K562 (cell line): Measurements from ENCODE around the gene MBD6. TPM values are rescaled to one million over a fixed set of nuclear protein-coding genes. Genes with fewer than 3 reads are reported as not detected.

ENCODE experiments used
- E2F3 ChIP-seq: fragments of 250-450 bp; sonication (Bioruptor Pico); IDR thresholded peaks from 2 replicates; pipeline ENCODE4 v1.4.0; 2020; ENCODE audit warnings: mild to moderate bottlenecking
- E2F4 ChIP-seq: sonication (generic); formaldehyde crosslinking; IDR thresholded peaks from 2 replicates; pipeline ENCODE4 v1.8.0; 2022; ENCODE audit warnings: mild to moderate bottlenecking, low read depth, missing genetic modification reagents
- ETV6 ChIP-seq, 3 experiments: fragments of 150-350 bp in 1 of 3; sonication (generic) in 1 of 3; formaldehyde crosslinking in 1 of 3; IDR thresholded peaks; 2 replicates each; pipeline versions ENCODE4 v1.6.1 to v1.8.0; 2014 to 2022; ENCODE audit warnings: borderline replicate concordance in 2 of 3, low read depth in 2 of 3, antibody characterized with exemption in 1 of 3, low read length in 1 of 3, mild to moderate bottlenecking in 1 of 3, missing genetic modification reagents in 1 of 3
- HMBOX1 ChIP-seq: sonication (generic); IDR thresholded peaks from 2 replicates; pipeline ENCODE4 v1.6.1; 2016
- HMG20A ChIP-seq: fragments of 450-650 bp; formaldehyde crosslinking; conservative IDR thresholded peaks from 2 replicates; pipeline ENCODE4 v1.4.0; 2020; ENCODE audit warnings: mild to moderate bottlenecking, mixed read lengths
- NFXL1 ChIP-seq: fragments of 450-650 bp; formaldehyde crosslinking; IDR thresholded peaks from 2 replicates; pipeline ENCODE4 v1.4.0; 2021; ENCODE audit warnings: mild to moderate bottlenecking
- NR2C1 ChIP-seq, 2 experiments: fragments of 450-650 bp; IDR thresholded peaks; 2 replicates each; pipeline ENCODE4 v1.6.1; 2017; ENCODE audit warnings: mild to moderate bottlenecking in 2 of 2, antibody characterized with exemption in 1 of 2, inconsistent platforms in 1 of 2, missing compliant biosample characterization in 1 of 2, missing genetic modification characterization in 1 of 2
- OTX1 ChIP-seq: fragments of 450-650 bp; formaldehyde crosslinking; IDR thresholded peaks from 2 replicates; pipeline ENCODE4 v1.4.0; 2022; ENCODE audit warnings: mild to moderate bottlenecking
- POLR3G ChIP-seq: IDR thresholded peaks from 2 replicates; pipeline ENCODE4 v1.6.1; 2011; ENCODE audit not compliant: insufficient read length, insufficient replicate concordance; ENCODE audit errors: extremely low read depth
- SIN3A ChIP-seq, 2 experiments: fragments of 150-350 bp in 1 of 2; IDR thresholded peaks; 2 replicates each; pipeline ENCODE4 v1.6.1; 2011 to 2016; ENCODE audit warnings: borderline replicate concordance in 2 of 2, low read depth in 2 of 2, low read length in 2 of 2, mild to moderate bottlenecking in 2 of 2, moderate library complexity in 2 of 2; ENCODE audit not compliant: control insufficient read depth in 1 of 2
- ZBTB12 ChIP-seq: fragments of 250-450 bp; sonication (Bioruptor Pico); IDR thresholded peaks from 2 replicates; pipeline ENCODE4 v1.4.0; 2020
- ZKSCAN3 ChIP-seq: fragments of 250-450 bp; sonication (Bioruptor Pico); IDR thresholded peaks from 2 replicates; pipeline ENCODE4 v1.4.0; 2020
- ZNF512 ChIP-seq: IDR thresholded peaks from 2 replicates; pipeline ENCODE4 v1.6.1; 2016; ENCODE audit warnings: missing genetic modification characterization, missing compliant biosample characterization
- ZNF639 ChIP-seq, 2 experiments: fragments of 200-800 bp in 1 of 2; sonication (Bioruptor generic) in 1 of 2; sonication (generic) in 1 of 2; formaldehyde crosslinking in 1 of 2; IDR thresholded peaks in 1 of 2; conservative IDR thresholded peaks in 1 of 2; 2 replicates each; pipeline versions ENCODE4 v1.5.0 to v1.6.1; 2016 to 2020; ENCODE audit warnings: missing compliant biosample characterization in 1 of 2, missing genetic modification characterization in 1 of 2, missing genetic modification reagents in 1 of 2
- ZNF717 ChIP-seq: fragments of 250-450 bp; sonication (Bioruptor Pico); IDR thresholded peaks from 2 replicates; pipeline ENCODE4 v1.5.0; 2021
- polyA plus RNA-seq, 8 experiments: library from polyadenylated mRNA; depleted of rRNA in 4 of 8; stranded (reverse) in 5 of 8; unstranded in 3 of 8; fragments of >200 nt; fragmentation: Nextera tagmentation in 2 of 8; fragmentation: Illumina TruSeq in 1 of 8; extraction: Ambion mirVana in 2 of 8; extraction: Trizol in 1 of 8; gene quantifications; 2 replicates each; pipeline versions ENCODE4 v1.2.1 to v1.2.3, GENCODE V29; 2011 to 2014; ENCODE audit warnings: inconsistent platforms in 1 of 8, missing spikeins in 1 of 8
- total RNA-seq, 7 experiments: library from RNA; depleted of rRNA in 6 of 7; stranded (reverse); fragments of >200 nt in 6 of 7; fragmentation: Illumina TruSeq in 2 of 7; extraction: Trizol in 2 of 7; gene quantifications; 2 replicates each; pipeline versions ENCODE4 v1.2.1 to v1.2.3, GENCODE V29; 2011 to 2021; ENCODE audit warnings: low replicate concordance in 1 of 7

The MBD6 gene
- total and polyA plus RNA-seq, 9 of the 15 experiments (the other 6 are each of a cell fraction or from before 2014, with no cell fraction given), result 2.0 to 54.8 (median 3.8) TPM

- TF ChIP-seq E2F4 (no peak), ZBTB12 (CRISPR knock-in tag) (no peak), OTX1 (CRISPR knock-in tag) (no peak), SIN3A (IDR thresholded peaks at IDR 0.05; ENCODE audit: borderline replicate concordance in 2 of 2, control insufficient read depth in 1 of 2, low read depth in 2 of 2, low read length in 2 of 2) (no peak), HMBOX1 (no peak), NR2C1 (IDR thresholded peaks at IDR 0.05) (no peak), NR2C1 (tag; IDR thresholded peaks at IDR 0.05) (no peak), ZNF639 (CRISPR knock-in tag; conservative IDR thresholded peaks at IDR 0.05 in 1 of 2, IDR thresholded peaks at IDR 0.05 in 1 of 2) (no peak), ZNF512 (no peak), ZNF717 (no peak), ZKSCAN3 (CRISPR knock-in tag) (no peak), ETV6 (IDR thresholded peaks at IDR 0.05; ENCODE audit: borderline replicate concordance in 1 of 2, low read depth in 2 of 2, low read length in 1 of 2) (no peak), ETV6 (CRISPR knock-in tag; IDR thresholded peaks at IDR 0.05; ENCODE audit: borderline replicate concordance) (no peak), HMG20A (CRISPR knock-in tag) (no peak), POLR3G (no peak), NFXL1 (CRISPR knock-in tag) (no peak), E2F3 (CRISPR knock-in tag) (no peak)
These were observed 30.9 kb downstream of the MBD6 start (continued) for GRCh38 chr12:57553343-57554202.
